Memory B cell (primary cell): Measurements from ENCODE around the gene VAMP3.
A peak's percentile ranks its signal among the peaks of the same experiment; 100 is the strongest.

Experiments
- ATAC-seq: fragments of 150-1000 bp; cut with Tn5 transposase; 2 replicates; pipeline ENCODE4 v1.10.0; 2021; ENCODE audit warnings: low read depth, mild to moderate bottlenecking, moderate library complexity
- DNase-seq, 2 donors: peaks; one replicate each; pipeline ENCODE4 v3.0.0; 2022; ENCODE audit warnings: low spot score in 2 of 2
- H3K27ac Mint-ChIP-seq: one replicate; pipeline ENCODE4 v1.8.0; 2022; ENCODE audit warnings: mild to moderate bottlenecking, moderate library complexity, mixed read lengths
- H3K27me3 Mint-ChIP-seq: one replicate; pipeline ENCODE4 v1.8.0; 2022; ENCODE audit warnings: mixed read lengths
- H3K36me3 Mint-ChIP-seq: one replicate; pipeline ENCODE4 v1.8.0; 2022; ENCODE audit warnings: mild to moderate bottlenecking, mixed read lengths
- H3K4me1 Mint-ChIP-seq: one replicate; pipeline ENCODE4 v1.8.0; 2022; ENCODE audit warnings: mixed read lengths
- H3K4me3 Mint-ChIP-seq: one replicate; pipeline ENCODE4 v1.8.0; 2022; ENCODE audit warnings: mild to moderate bottlenecking, moderate library complexity, mixed read lengths
- H3K9me3 Mint-ChIP-seq: one replicate; pipeline ENCODE4 v1.8.0; 2022; ENCODE audit warnings: mixed read lengths

VAMP3 gene

GRCh38 chr1:7810395-7810794, 39.3 kb downstream of the VAMP3 start:
- Mint-ChIP-seq H3K9me3 (peaks cover 14% of the 10 kb centered on the region), H3K27ac (no peak overlapping the region), H3K27me3 (no peaks in the 10 kb centered on the region), H3K4me3 (no peak overlapping the region), H3K4me1 (no peaks in the 10 kb centered on the region), H3K36me3 (peaks cover 20% of the 10 kb centered on the region)
- no peak for DNase-seq
- ATAC-seq, result no peak

GRCh38 chr1:7811476-7811875, 40.4 kb downstream of the VAMP3 start:
- no peaks in the 10 kb centered on the region for H3K4me1 Mint-ChIP-seq
- no peak overlapping the region for H3K27ac Mint-ChIP-seq
- H3K27me3 Mint-ChIP-seq, result no peaks in the 10 kb centered on the region
- H3K9me3 Mint-ChIP-seq, result peaks cover 14% of the 10 kb centered on the region
- H3K36me3 Mint-ChIP-seq, result peaks cover 20% of the 10 kb centered on the region
- ATAC-seq (no peak), DNase-seq (no peak)
- no peak overlapping the region for H3K4me3 Mint-ChIP-seq

GRCh38 chr1:7813677-7814373, 42.7 kb downstream of the VAMP3 start:
- H3K27me3 Mint-ChIP-seq, result no peaks in the 10 kb centered on the region
- ATAC-seq, result no peak
- H3K9me3 Mint-ChIP-seq, result peaks cover 14% of the 10 kb centered on the region
- H3K36me3 Mint-ChIP-seq, result peaks cover 20% of the 10 kb centered on the region
- no peak for DNase-seq
- H3K4me1 Mint-ChIP-seq, result no peaks in the 10 kb centered on the region
- H3K4me3 Mint-ChIP-seq, result no peak overlapping the region
- no peak overlapping the region for H3K27ac Mint-ChIP-seq

- Mint-ChIP-seq H3K36me3 (peaks cover 9% of the 10 kb centered on the region), H3K27me3 (no peaks in the 10 kb centered on the region), H3K9me3 (no peaks in the 10 kb centered on the region), H3K4me3 (no peak overlapping the region), H3K27ac (no peak overlapping the region), H3K4me1 (peaks cover 4% of the 10 kb centered on the region)
- no peak for DNase-seq
- ATAC-seq, result no peak
Observed at GRCh38 chr1:7821282-7821681, 50.2 kb downstream of the VAMP3 start.

- Mint-ChIP-seq H3K4me3 (no peak overlapping the region), H3K27me3 (no peaks in the 10 kb centered on the region), H3K9me3 (no peaks in the 10 kb centered on the region)
Observed at GRCh38 chr1:7824701-7825100, 53.6 kb downstream of the VAMP3 start.

GRCh38 chr1:7826363-7826762, 55.3 kb downstream of the VAMP3 start:
- Mint-ChIP-seq H3K4me1 (peaks cover 9% of the 10 kb centered on the region), H3K36me3 (peaks cover 9% of the 10 kb centered on the region), H3K4me3 (peak overlapping the region; percentile 89), H3K9me3 (no peaks in the 10 kb centered on the region), H3K27me3 (no peaks in the 10 kb centered on the region), H3K27ac (no peak overlapping the region)
- ATAC-seq, result no peak
- no peak for DNase-seq

More at GRCh38 chr1:7824701-7825100, 53.6 kb downstream of the VAMP3 start:
- H3K27ac Mint-ChIP-seq, result no peak overlapping the region
- peaks cover 5% of the 10 kb centered on the region for H3K4me1 Mint-ChIP-seq
- peaks cover 12% of the 10 kb centered on the region for H3K36me3 Mint-ChIP-seq
- no peak for DNase-seq
- ATAC-seq, result no peak

GRCh38 chr1:7827126-7827955, 56.2 kb downstream of the VAMP3 start:
- DNase-seq, result peak in 1 of 2 donors; percentile 7
- H3K36me3 Mint-ChIP-seq, result peaks cover 9% of the 10 kb centered on the region

More at GRCh38 chr1:7827126-7827955, 56.2 kb downstream of the VAMP3 start:
- no peaks in the 10 kb centered on the region for H3K9me3 Mint-ChIP-seq
- no peaks in the 10 kb centered on the region for H3K27me3 Mint-ChIP-seq
- peak overlapping the region; percentile 89 for H3K4me3 Mint-ChIP-seq
- peak overlapping the region; percentile 75 for H3K27ac Mint-ChIP-seq
- peaks cover 14% of the 10 kb centered on the region for H3K4me1 Mint-ChIP-seq
- peak; percentile 63 for ATAC-seq
